ENCODE results near the gene ELF3.
"Not testable (repeated sequence)": the region's sequence is repeated elsewhere in the genome, so short reads cannot be mapped to it uniquely, and the experiment has no call there.

ELF3 gene

GRCh38 chr1:202046748-202047708 lies 36.6 kb downstream of the ELF3 start:
- DNase-seq (ENCODE audit: low read depth): no peak
- no peak overlapping the region for H3K4me3 ChIP-seq (ENCODE audit: control insufficient read depth, low read depth, low read length)
- no peak for TF ChIP-seq CTCF (conservative IDR thresholded peaks at IDR 0.05; ENCODE audit: control insufficient read depth, insufficient read depth, low read depth, low read length)

GRCh38 chr1:202047977-202048376 lies 37.6 kb downstream of the ELF3 start:
- H3K4me3 ChIP-seq (ENCODE audit: control insufficient read depth, low read depth, low read length): no peak overlapping the region
- DNase-seq (ENCODE audit: low read depth): no peak
- TF ChIP-seq CTCF (conservative IDR thresholded peaks at IDR 0.05; ENCODE audit: control insufficient read depth, insufficient read depth, low read depth, low read length): no peak

GRCh38 chr1:202049129-202049528 lies 38.7 kb downstream of the ELF3 start:
- no peak for DNase-seq (ENCODE audit: low read depth)
- no peak for TF ChIP-seq CTCF (conservative IDR thresholded peaks at IDR 0.05; ENCODE audit: control insufficient read depth, insufficient read depth, low read depth, low read length)
- no peak overlapping the region for H3K4me3 ChIP-seq (ENCODE audit: control insufficient read depth, low read depth, low read length)

- no peak for TF ChIP-seq CTCF (conservative IDR thresholded peaks at IDR 0.05; ENCODE audit: control insufficient read depth, insufficient read depth, low read depth, low read length)
- no peak overlapping the region for H3K4me3 ChIP-seq (ENCODE audit: control insufficient read depth, low read depth, low read length)
- DNase-seq (ENCODE audit: low read depth): no peak
Observed at GRCh38 chr1:202054094-202054493, 43.7 kb downstream of the ELF3 start.

GRCh38 chr1:202054673-202055072 lies 44.3 kb downstream of the ELF3 start:
- H3K4me3 ChIP-seq (ENCODE audit: control insufficient read depth, low read depth, low read length); DNase-seq (ENCODE audit: low read depth): not testable (repeated sequence)

GRCh38 chr1:202056644-202057334 lies 46.4 kb downstream of the ELF3 start:
- DNase-seq (ENCODE audit: low read depth): no peak
- no peak for TF ChIP-seq CTCF (conservative IDR thresholded peaks at IDR 0.05; ENCODE audit: control insufficient read depth, insufficient read depth, low read depth, low read length)
- no peak overlapping the region for H3K4me3 ChIP-seq (ENCODE audit: control insufficient read depth, low read depth, low read length)

- not testable (repeated sequence) for DNase-seq (ENCODE audit: low read depth); H3K4me3 ChIP-seq (ENCODE audit: control insufficient read depth, low read depth, low read length)
Observed at GRCh38 chr1:202057335-202057704, 46.9 kb downstream of the ELF3 start.
